SK-N-MC (cell line): ENCODE data around the gene TOR3A.

Experiments used
- DNase-seq: peaks from one replicate; pipeline ENCODE4 v3.0.0-alpha.2; 2011; ENCODE audit warnings: low read depth, low spot score
- H3K27ac ChIP-seq: fragments of 200-600 bp; sonication (generic); 2 replicates; pipeline ENCODE4 v1.5.1; 2016; ENCODE audit warnings: mixed run types
- H3K36me3 ChIP-seq: fragments of 200-600 bp; sonication (generic); 2 replicates; pipeline ENCODE4 v1.6.1; 2017; ENCODE audit warnings: antibody characterized with exemption, low read length, mixed read lengths; ENCODE audit not compliant: insufficient read depth
- H3K4me3 ChIP-seq: fragments of 200-600 bp; sonication (generic); 2 replicates; pipeline ENCODE4 v1.5.1; 2016
- H3K9ac ChIP-seq: fragments of 200-600 bp; sonication (generic); 2 replicates; pipeline ENCODE4 v1.8.0; 2017; ENCODE audit warnings: mixed run types, mixed read lengths; ENCODE audit not compliant: insufficient read length
- H3K9me3 ChIP-seq: fragments of 200-600 bp; sonication (generic); 2 replicates; pipeline ENCODE4 v1.6.1; 2017; ENCODE audit warnings: low read depth, mild to moderate bottlenecking, antibody characterized with exemption, low read length, moderate library complexity, mixed read lengths
- EZH2 ChIP-seq: fragments of 200-600 bp; sonication (generic); IDR thresholded peaks from one replicate; pipeline ENCODE4 v1.6.1; 2017; ENCODE audit warnings: antibody characterized with exemption
- FOXP2 ChIP-seq: optimal IDR thresholded peaks from 2 replicates; pipeline ENCODE3; 2011; ENCODE audit warnings: mild to moderate bottlenecking, moderate library complexity; ENCODE audit not compliant: insufficient read depth; ENCODE audit errors: extremely low read length, control extremely low read depth
- POLR2AphosphoS5 ChIP-seq: IDR thresholded peaks from 2 replicates; pipeline ENCODE4 v1.6.1; 2012; ENCODE audit warnings: mild to moderate bottlenecking, low read depth, low read length, borderline replicate concordance

Gene TOR3A

GRCh38 chr1:179082999-179083335 lies 1.1 kb downstream of the TOR3A start:
- no peaks in the 10 kb centered on the region for H3K36me3 ChIP-seq
- TF ChIP-seq EZH2 (no peak), POLR2AphosphoS5 (no peak), FOXP2 (no peak)
- H3K4me3 ChIP-seq = peak overlapping the region; percentile 90
- peak overlapping the region; percentile 79 for H3K9ac ChIP-seq
- no peak for DNase-seq
- no peaks in the 10 kb centered on the region for H3K9me3 ChIP-seq
- H3K27ac ChIP-seq = no peak overlapping the region

GRCh38 chr1:179083533-179083932 lies 1.7 kb downstream of the TOR3A start:
- Histone ChIP-seq H3K4me3 (no peak overlapping the region), H3K9me3 (no peaks in the 10 kb centered on the region), H3K27ac (no peak overlapping the region), H3K9ac (no peak overlapping the region), H3K36me3 (no peaks in the 10 kb centered on the region)
- TF ChIP-seq FOXP2 (no peak), POLR2AphosphoS5 (no peak), EZH2 (no peak)
- no peak for DNase-seq

- Histone ChIP-seq H3K9me3 (no peaks in the 10 kb centered on the region), H3K9ac (no peak overlapping the region), H3K4me3 (no peak overlapping the region), H3K27ac (no peak overlapping the region), H3K36me3 (no peaks in the 10 kb centered on the region; the same call in 1 of the 2 replicates)
- no peak for DNase-seq
- TF ChIP-seq POLR2AphosphoS5 = no peak
- no peak for TF ChIP-seq EZH2
- TF ChIP-seq FOXP2 = no peak
These were observed 5.8 kb downstream of the TOR3A start for GRCh38 chr1:179087665-179088064.

GRCh38 chr1:179089827-179090482 lies 8.1 kb downstream of the TOR3A start:
- no peaks in the 10 kb centered on the region for H3K9me3 ChIP-seq
- no peak for DNase-seq
- H3K9ac ChIP-seq = no peak overlapping the region
- no peak overlapping the region for H3K4me3 ChIP-seq
- H3K27ac ChIP-seq = no peak overlapping the region
- peaks cover 14% of the 10 kb centered on the region for H3K36me3 ChIP-seq
- no peak for TF ChIP-seq FOXP2
- no peak for TF ChIP-seq POLR2AphosphoS5
- no peak for TF ChIP-seq EZH2

- TF ChIP-seq FOXP2 = no peak
- no peak for DNase-seq
- Histone ChIP-seq H3K9me3 (no peaks in the 10 kb centered on the region), H3K4me3 (no peak overlapping the region), H3K36me3 (peaks cover 19% of the 10 kb centered on the region), H3K9ac (no peak overlapping the region), H3K27ac (no peak overlapping the region)
These were observed 8.7 kb downstream of the TOR3A start for GRCh38 chr1:179090522-179090921.

GRCh38 chr1:179090923-179091322 lies 9.1 kb downstream of the TOR3A start:
- TF ChIP-seq EZH2 (no peak), FOXP2 (no peak), POLR2AphosphoS5 (no peak)
- Histone ChIP-seq H3K9me3 (no peaks in the 10 kb centered on the region), H3K9ac (no peak overlapping the region), H3K4me3 (no peak overlapping the region), H3K27ac (no peak overlapping the region), H3K36me3 (peaks cover 19% of the 10 kb centered on the region)
- no peak for DNase-seq

- Histone ChIP-seq H3K9me3 (no peaks in the 10 kb centered on the region), H3K27ac (no peak overlapping the region), H3K36me3 (peaks cover 22% of the 10 kb centered on the region), H3K4me3 (no peak overlapping the region), H3K9ac (no peak overlapping the region)
- no peak for TF ChIP-seq FOXP2
- TF ChIP-seq POLR2AphosphoS5 = no peak
- TF ChIP-seq EZH2 = no peak
- no peak for DNase-seq
These were observed 9.9 kb downstream of the TOR3A start for GRCh38 chr1:179091691-179092165.

GRCh38 chr1:179092896-179093461 lies 11.1 kb downstream of the TOR3A start:
- no peak overlapping the region for H3K27ac ChIP-seq
- H3K36me3 ChIP-seq = peaks cover 27% of the 10 kb centered on the region
- no peak for TF ChIP-seq POLR2AphosphoS5
- TF ChIP-seq FOXP2 = no peak
- no peak for TF ChIP-seq EZH2
- no peak overlapping the region for H3K4me3 ChIP-seq
- H3K9ac ChIP-seq = no peak overlapping the region
- no peaks in the 10 kb centered on the region for H3K9me3 ChIP-seq
- DNase-seq = no peak

GRCh38 chr1:179094818-179095217 lies 12.9 kb downstream of the TOR3A start:
- no peak for TF ChIP-seq FOXP2
- TF ChIP-seq POLR2AphosphoS5 = no peak
- no peak for TF ChIP-seq EZH2
- Histone ChIP-seq H3K27ac (no peak overlapping the region), H3K36me3 (peaks cover 27% of the 10 kb centered on the region), H3K4me3 (no peak overlapping the region), H3K9me3 (no peaks in the 10 kb centered on the region), H3K9ac (no peak overlapping the region)
- DNase-seq = no peak
